HG03378 (cell line): ENCODE measurements around the gene PLPP6.
A peak's percentile ranks its signal among the peaks of the same experiment; 100 is the strongest.
"Not testable (repeated sequence)": the region's sequence is repeated elsewhere in the genome, so short reads cannot be mapped to it uniquely, and the experiment has no call there.

Experiments used
- ATAC-seq: cut with Tn5 transposase; IDR thresholded peaks from one replicate; pipeline ENCODE4 v1.9.1; 2021; ENCODE audit warnings: mild to moderate bottlenecking, moderate library complexity; ENCODE audit not compliant: unreplicated experiment

Gene PLPP6

GRCh38 chr9:4662108-4662988, at the start of gene PLPP6:
Gene PLPP6, plus strand, starts transcription at chr9:4662294. Its CDS starts 82 bp downstream, at chr9:4662376.
- peak; percentile 83 for ATAC-seq

- ATAC-seq: no peak
Observed at GRCh38 chr9:4614627-4615026, 47.5 kb upstream of the PLPP6 start.

- ATAC-seq: no peak
Observed at GRCh38 chr9:4615251-4615650, 46.8 kb upstream of the PLPP6 start.

- ATAC-seq: no peak
Observed at GRCh38 chr9:4615778-4616177, 46.3 kb upstream of the PLPP6 start.

- ATAC-seq: no peak
Observed at GRCh38 chr9:4617752-4618151, 44.3 kb upstream of the PLPP6 start.

GRCh38 chr9:4618700-4619099, 43.4 kb upstream of the PLPP6 start:
- no peak for ATAC-seq

GRCh38 chr9:4620057-4620765, 41.9 kb upstream of the PLPP6 start:
- ATAC-seq: no peak

GRCh38 chr9:4620881-4621555, 41.1 kb upstream of the PLPP6 start:
- ATAC-seq: no peak

GRCh38 chr9:4622016-4622415, 40.1 kb upstream of the PLPP6 start:
- ATAC-seq: no peak

GRCh38 chr9:4630836-4631235, 31.3 kb upstream of the PLPP6 start:
- ATAC-seq: no peak

- no peak for ATAC-seq
Observed at GRCh38 chr9:4638968-4639367, 23.1 kb upstream of the PLPP6 start.

- ATAC-seq: no peak
Observed at GRCh38 chr9:4639420-4639819, 22.7 kb upstream of the PLPP6 start.

- no peak for ATAC-seq
Observed at GRCh38 chr9:4640027-4640426, 22.1 kb upstream of the PLPP6 start.

- ATAC-seq: no peak
Observed at GRCh38 chr9:4642351-4642750, 19.7 kb upstream of the PLPP6 start.

GRCh38 chr9:4654084-4654483, 8.0 kb upstream of the PLPP6 start:
- no peak for ATAC-seq

GRCh38 chr9:4654538-4654937, 7.6 kb upstream of the PLPP6 start:
- ATAC-seq: no peak

- not testable (repeated sequence) for ATAC-seq
Observed at GRCh38 chr9:4656196-4656595, 5.9 kb upstream of the PLPP6 start.

GRCh38 chr9:4656621-4657020, 5.5 kb upstream of the PLPP6 start:
- no peak for ATAC-seq

GRCh38 chr9:4657426-4658159, 4.5 kb upstream of the PLPP6 start:
- ATAC-seq: no peak

GRCh38 chr9:4660665-4661064, 1.4 kb upstream of the PLPP6 start:
- ATAC-seq: not testable (repeated sequence)

GRCh38 chr9:4661165-4661564, 929 bp upstream of the PLPP6 start:
- no peak for ATAC-seq
